HEK293 (cell line): ENCODE data around the gene LASP1.

Source experiments
- BCL11B ChIP-seq: fragments of 450-650 bp; formaldehyde crosslinking; IDR thresholded peaks from 2 replicates; pipeline ENCODE4 v1.5.1; 2016; ENCODE audit warnings: low read depth, missing biosample characterization, missing genetic modification characterization
- IKZF3 ChIP-seq: fragments of 450-650 bp; IDR thresholded peaks from 2 replicates; pipeline ENCODE4 v1.5.0; 2018; ENCODE audit warnings: missing biosample characterization, mild to moderate bottlenecking, missing genetic modification characterization, moderate library complexity
- KLF8 ChIP-seq: fragments of 450-650 bp; formaldehyde crosslinking; IDR thresholded peaks from 2 replicates; pipeline ENCODE4 v1.5.1; 2016; ENCODE audit warnings: missing biosample characterization, missing genetic modification characterization
- MYNN ChIP-seq: fragments of 450-650 bp; formaldehyde crosslinking; IDR thresholded peaks from 2 replicates; pipeline ENCODE4 v1.5.1; 2016; ENCODE audit warnings: missing biosample characterization, missing genetic modification characterization, borderline replicate concordance
- OSR2 ChIP-seq: fragments of 450-650 bp; formaldehyde crosslinking; IDR thresholded peaks from 2 replicates; pipeline ENCODE4 v1.5.1; 2016; ENCODE audit warnings: missing biosample characterization, missing genetic modification characterization
- SP2 ChIP-seq: fragments of 450-650 bp; formaldehyde crosslinking; IDR thresholded peaks from 2 replicates; pipeline ENCODE4 v1.5.1; 2016; ENCODE audit warnings: missing biosample characterization, missing genetic modification characterization
- TSHZ1 ChIP-seq: fragments of 450-650 bp; formaldehyde crosslinking; IDR thresholded peaks from 2 replicates; pipeline ENCODE4 v1.5.1; 2016; ENCODE audit warnings: missing biosample characterization, missing genetic modification characterization, borderline replicate concordance
- YY2 ChIP-seq: fragments of 450-650 bp; formaldehyde crosslinking; IDR thresholded peaks from 2 replicates; pipeline ENCODE4 v1.5.1; 2016; ENCODE audit warnings: missing biosample characterization, missing genetic modification characterization
- ZBTB8A ChIP-seq: fragments of 450-650 bp; formaldehyde crosslinking; IDR thresholded peaks from 2 replicates; pipeline ENCODE4 v1.5.1; 2016; ENCODE audit warnings: missing biosample characterization, missing genetic modification characterization
- ZNF132 ChIP-seq: fragments of 450-650 bp; formaldehyde crosslinking; IDR thresholded peaks from 2 replicates; pipeline ENCODE4 v1.5.1; 2017; ENCODE audit warnings: missing biosample characterization, missing genetic modification characterization, borderline replicate concordance
- ZNF155 ChIP-seq: fragments of 450-650 bp; formaldehyde crosslinking; IDR thresholded peaks from 2 replicates; pipeline ENCODE4 v1.5.1; 2016; ENCODE audit warnings: missing biosample characterization, missing genetic modification characterization
- ZNF175 ChIP-seq: fragments of 450-650 bp; formaldehyde crosslinking; IDR thresholded peaks from 2 replicates; pipeline ENCODE4 v1.5.1; 2016; ENCODE audit warnings: missing biosample characterization, missing genetic modification characterization
- ZNF211 ChIP-seq: fragments of 450-650 bp; formaldehyde crosslinking; IDR thresholded peaks from 2 replicates; pipeline ENCODE4 v1.5.1; 2016; ENCODE audit warnings: low read depth, missing biosample characterization, missing genetic modification characterization
- ZNF214 ChIP-seq: fragments of 450-650 bp; formaldehyde crosslinking; IDR thresholded peaks from 2 replicates; pipeline ENCODE4 v1.5.1; 2017; ENCODE audit warnings: missing biosample characterization, mild to moderate bottlenecking, missing genetic modification characterization, borderline replicate concordance
- ZNF274 ChIP-seq, 2 experiments: fragments of 200-500 bp in 1 of 2; fragments of 450-650 bp in 1 of 2; sonication (Bioruptor generic) in 1 of 2; formaldehyde crosslinking in 1 of 2; IDR thresholded peaks; 2 replicates each; pipeline versions ENCODE4 v1.5.1 to v1.6.1; 2014 to 2016; ENCODE audit warnings: borderline replicate concordance in 1 of 2, inconsistent platforms in 1 of 2, low read length in 1 of 2, missing biosample characterization in 1 of 2, missing genetic modification characterization in 1 of 2
- ZNF302 ChIP-seq: fragments of 450-650 bp; formaldehyde crosslinking; IDR thresholded peaks from 2 replicates; pipeline ENCODE4 v1.5.1; 2016; ENCODE audit warnings: missing biosample characterization, missing genetic modification characterization, low read depth
- ZNF335 ChIP-seq: fragments of 450-650 bp; formaldehyde crosslinking; conservative IDR thresholded peaks from 2 replicates; pipeline ENCODE4 v1.5.1; 2016; ENCODE audit warnings: missing biosample characterization, missing genetic modification characterization
- ZNF341 ChIP-seq: fragments of 450-650 bp; formaldehyde crosslinking; IDR thresholded peaks from 2 replicates; pipeline ENCODE4; 2016; ENCODE audit warnings: low read depth, missing biosample characterization, missing genetic modification characterization
- ZNF501 ChIP-seq: fragments of 450-650 bp; formaldehyde crosslinking; IDR thresholded peaks from 2 replicates; pipeline ENCODE4 v1.5.1; 2016; ENCODE audit warnings: missing biosample characterization, missing genetic modification characterization
- ZNF530 ChIP-seq: fragments of 450-650 bp; formaldehyde crosslinking; IDR thresholded peaks from 2 replicates; pipeline ENCODE4 v1.5.1; 2016; ENCODE audit warnings: low read depth, missing biosample characterization, missing genetic modification characterization
- ZNF560 ChIP-seq: fragments of 450-650 bp; formaldehyde crosslinking; IDR thresholded peaks from 2 replicates; pipeline ENCODE4 v1.5.1; 2017; ENCODE audit warnings: missing biosample characterization, missing genetic modification characterization, borderline replicate concordance
- ZNF600 ChIP-seq: fragments of 450-650 bp; formaldehyde crosslinking; IDR thresholded peaks from 2 replicates; pipeline ENCODE4 v1.5.1; 2016; ENCODE audit warnings: missing biosample characterization, missing genetic modification characterization
- ZNF610 ChIP-seq: fragments of 450-650 bp; formaldehyde crosslinking; IDR thresholded peaks from 2 replicates; pipeline ENCODE4 v1.5.1; 2016; ENCODE audit warnings: missing biosample characterization, missing genetic modification characterization, borderline replicate concordance
- ZNF623 ChIP-seq: fragments of 450-650 bp; formaldehyde crosslinking; IDR thresholded peaks from 2 replicates; pipeline ENCODE4 v1.5.1; 2016; ENCODE audit warnings: missing biosample characterization, missing genetic modification characterization
- ZNF654 ChIP-seq: fragments of 450-650 bp; formaldehyde crosslinking; IDR thresholded peaks from 2 replicates; pipeline ENCODE4 v1.5.1; 2016; ENCODE audit warnings: low read depth, missing biosample characterization, missing genetic modification characterization
- ZNF658 ChIP-seq: fragments of 450-650 bp; formaldehyde crosslinking; IDR thresholded peaks from 2 replicates; pipeline ENCODE4; 2016; ENCODE audit warnings: missing biosample characterization, missing genetic modification characterization
- ZNF704 ChIP-seq: fragments of 450-650 bp; formaldehyde crosslinking; IDR thresholded peaks from 2 replicates; pipeline ENCODE4 v1.5.1; 2016; ENCODE audit warnings: missing biosample characterization, missing genetic modification characterization
- ZNF707 ChIP-seq: fragments of 450-650 bp; formaldehyde crosslinking; IDR thresholded peaks from 2 replicates; pipeline ENCODE4 v1.5.1; 2016; ENCODE audit warnings: missing biosample characterization, missing genetic modification characterization
- ZNF747 ChIP-seq: fragments of 450-650 bp; formaldehyde crosslinking; IDR thresholded peaks from 2 replicates; pipeline ENCODE4 v1.5.1; 2016; ENCODE audit warnings: missing biosample characterization, missing genetic modification characterization
- ZNF776 ChIP-seq: fragments of 450-650 bp; formaldehyde crosslinking; IDR thresholded peaks from 2 replicates; pipeline ENCODE4 v1.5.0; 2017; ENCODE audit warnings: missing biosample characterization, missing genetic modification characterization, borderline replicate concordance
- ZNF777 ChIP-seq: fragments of 450-650 bp; formaldehyde crosslinking; IDR thresholded peaks from 2 replicates; pipeline ENCODE4 v1.5.1; 2017; ENCODE audit warnings: missing biosample characterization, missing genetic modification characterization, borderline replicate concordance
- ZSCAN4 ChIP-seq: fragments of 450-650 bp; formaldehyde crosslinking; IDR thresholded peaks from 2 replicates; pipeline ENCODE4 v1.5.1; 2017; ENCODE audit warnings: missing biosample characterization, missing genetic modification characterization

The LASP1 gene

GRCh38 chr17:38868817-38869525 lies 887 bp upstream of the LASP1 start (continued):
- TF ChIP-seq ZNF560 (tag by site-specific recombination) (no peak), OSR2 (tag by site-specific recombination) (no peak), ZNF623 (tag by site-specific recombination) (no peak), ZNF530 (tag by site-specific recombination) (no peak), ZNF501 (peak; percentile 51; the same call in 1 of the 2 replicates), ZNF610 (tag by site-specific recombination) (no peak), ZNF302 (tag by site-specific recombination) (no peak), ZNF211 (tag by site-specific recombination) (no peak), ZNF335 (no peak), MYNN (tag by site-specific recombination) (no peak), TSHZ1 (no peak), ZNF747 (no peak), YY2 (peak; percentile 11; the same call in 1 of the 2 replicates), ZNF777 (no peak), ZSCAN4 (no peak), ZNF175 (tag by site-specific recombination) (no peak), ZNF274 (IDR thresholded peaks at IDR 0.05; ENCODE audit: low read length) (no peak), ZNF274 (tag by site-specific recombination; IDR thresholded peaks at IDR 0.05; ENCODE audit: borderline replicate concordance) (no peak), ZNF707 (tag by site-specific recombination) (no peak), ZNF214 (no peak), IKZF3 (tag by site-specific recombination) (peak; percentile 79), ZNF704 (tag by site-specific recombination) (no peak), ZNF658 (tag by site-specific recombination) (no peak), KLF8 (tag by site-specific recombination) (peak; percentile 94), ZNF654 (tag by site-specific recombination) (0 out of 2 replicates have a peak, but pooled peaks have one; percentile 6), ZNF341 (tag by site-specific recombination) (peak; percentile 32; the same call in 1 of the 2 replicates), BCL11B (tag by site-specific recombination) (no peak), ZNF155 (tag by site-specific recombination) (no peak), SP2 (tag by site-specific recombination) (no peak), ZNF132 (tag by site-specific recombination) (no peak), ZBTB8A (no peak), ZNF600 (tag by site-specific recombination) (no peak), ZNF776 (no peak)
